HCT116 (cell line): ENCODE measurements around the gene ABCB6. TPM values are rescaled to one million over a fixed set of nuclear protein-coding genes. Genes with fewer than 3 reads are reported as not detected.

Experiments used
- ATAC-seq: fragments of 200-7000 bp; cut with Tn5 transposase; 2 replicates; pipeline ENCODE4 v1.9.1; 2020; ENCODE audit warnings: mild to moderate bottlenecking, moderate library complexity
- BruUV-seq: library from RNA; stranded (reverse); fragments of 400-500 nt; replicated peaks from 2 replicates; lab custom pipeline; 2021; lab: Mats Ljungman, UMichigan
- CTCF ChIA-PET: fragments of 300-600 bp; sonication (Branson Sonifier 250); formaldehyde crosslinking; loops from one replicate; lab custom pipeline; 2021; ENCODE audit warnings: antibody characterized with exemption; lab: Charles Lee
- POLR2A ChIA-PET: fragments of 300-600, 350-600 bp; sonication (Branson Sonifier 250); formaldehyde crosslinking; loops from one replicate; lab custom pipeline; 2021; ENCODE audit warnings: antibody characterized with exemption; lab: Charles Lee
- RAD21 ChIA-PET, 2 experiments: fragments of 300-600 bp; sonication (Branson Sonifier 250); formaldehyde crosslinking; loops; one replicate each; lab custom pipeline; 2023; ENCODE audit warnings: low total read pairs in 2 of 2; ENCODE audit not compliant: uncharacterized antibody in 2 of 2, unreplicated experiment in 2 of 2, low non-redundant PET in 1 of 2; lab: Charles Lee
- DNase-seq: peaks from one replicate; pipeline ENCODE4 v3.0.0-alpha.2; 2010; ENCODE audit warnings: low read depth, low spot score
- H2AFZ ChIP-seq: fragments of 200-600 bp; shearing (Covaris generic), sonication (generic); 2 replicates; pipeline ENCODE4 v1.6.1; 2017; ENCODE audit warnings: low read depth, mixed run types, mixed read lengths, antibody characterized with exemption, low read length; ENCODE audit not compliant: poor library complexity, severe bottlenecking
- H3K27ac ChIP-seq: 2 replicates; pipeline ENCODE4 v1.5.1; 2012; ENCODE audit warnings: low read depth, low read length
- H3K27me3 ChIP-seq: fragments of 200-600 bp; sonication (generic); 2 replicates; pipeline ENCODE4 v1.6.1; 2016; ENCODE audit warnings: mixed run types, low read length, mixed read lengths; ENCODE audit not compliant: insufficient read depth
- H3K36me3 ChIP-seq, 2 experiments: fragments of 200-500 bp in 1 of 2; fragments of 200-600 bp in 1 of 2; sonication (Bioruptor generic) in 1 of 2; sonication (generic) in 1 of 2; 2 replicates each; pipeline versions ENCODE4 v1.5.1 to v1.6.1; 2014 to 2016; ENCODE audit warnings: low read length in 2 of 2, inconsistent platforms in 1 of 2, mixed read lengths in 1 of 2, mixed run types in 1 of 2; ENCODE audit not compliant: insufficient read depth in 2 of 2, control insufficient read depth in 1 of 2
- H3K4me1 ChIP-seq, 2 experiments: fragments of 200-600 bp in 1 of 2; sonication (generic) in 1 of 2; 2 replicates each; pipeline versions ENCODE4 v1.5.1 to v1.6.1; 2012 to 2017; ENCODE audit warnings: low read length in 2 of 2, inconsistent platforms in 1 of 2, mild to moderate bottlenecking in 1 of 2, mixed read lengths in 1 of 2, mixed run types in 1 of 2, moderate library complexity in 1 of 2; ENCODE audit not compliant: insufficient read depth in 2 of 2, control insufficient read depth in 1 of 2
- H3K4me2 ChIP-seq: fragments of 200-600 bp; sonication (generic); 2 replicates; pipeline ENCODE4 v1.6.1; 2017; ENCODE audit warnings: mixed run types, low read length, mixed read lengths
- H3K4me3 ChIP-seq, 2 experiments: fragments of 200-600 bp in 1 of 2; sonication (generic) in 1 of 2; replicated peaks in 1 of 2; 2 replicates each; pipeline ENCODE4 v1.5.1; 2011 to 2016; ENCODE audit warnings: low read length in 2 of 2, control low read depth in 1 of 2, low read depth in 1 of 2, mild to moderate bottlenecking in 1 of 2, mixed read lengths in 1 of 2, mixed run types in 1 of 2
- H3K79me2 ChIP-seq: fragments of 200-600 bp; sonication (generic); 2 replicates; pipeline ENCODE4 v1.6.1; 2017; ENCODE audit warnings: mild to moderate bottlenecking, mixed run types, low read length, moderate library complexity, mixed read lengths; ENCODE audit not compliant: insufficient read depth
- H3K9ac ChIP-seq: fragments of 200-600 bp; sonication (generic); 2 replicates; pipeline ENCODE4 v1.6.1; 2016; ENCODE audit warnings: low read length, mixed read lengths
- H3K9me2 ChIP-seq: fragments of 200-600 bp; sonication (generic), shearing (Covaris generic); 2 replicates; pipeline ENCODE4 v1.6.1; 2017; ENCODE audit warnings: mixed run types, mild to moderate bottlenecking, moderate library complexity; ENCODE audit not compliant: insufficient read depth
- H3K9me3 ChIP-seq, 2 experiments: fragments of 200-500 bp in 1 of 2; fragments of 200-600 bp in 1 of 2; sonication (Bioruptor generic) in 1 of 2; sonication (generic) in 1 of 2; 2 replicates each; pipeline ENCODE4 v1.6.1; 2014 to 2017; ENCODE audit warnings: low read length in 2 of 2, mixed read lengths in 2 of 2, inconsistent platforms in 1 of 2, low read depth in 1 of 2, mild to moderate bottlenecking in 1 of 2, mixed run types in 1 of 2, moderate library complexity in 1 of 2; ENCODE audit not compliant: control insufficient read depth in 1 of 2, insufficient read depth in 1 of 2
- H4K20me1 ChIP-seq: fragments of 200-600 bp; sonication (generic), shearing (Covaris generic); 2 replicates; pipeline ENCODE4 v1.6.1; 2017; ENCODE audit warnings: mixed run types, mild to moderate bottlenecking, moderate library complexity; ENCODE audit not compliant: insufficient read depth
- EGR1 ChIP-seq: IDR thresholded peaks from 2 replicates; pipeline ENCODE4 v1.6.1; 2012; ENCODE audit warnings: low read depth
- EZH2phosphoT487 ChIP-seq: fragments of 200-600 bp; IDR thresholded peaks from 2 replicates; pipeline ENCODE4 v1.6.1; 2018; ENCODE audit warnings: antibody characterized with exemption, borderline replicate concordance
- FOSL1 ChIP-seq: IDR thresholded peaks from 2 replicates; pipeline ENCODE4 v1.6.1; 2012; ENCODE audit warnings: low read depth
- POLR2A ChIP-seq: IDR thresholded peaks from 2 replicates; pipeline ENCODE4 v1.7.0; 2011; ENCODE audit warnings: borderline replicate concordance; ENCODE audit not compliant: insufficient read depth, insufficient read length; ENCODE audit errors: extremely low read depth
- POLR2AphosphoS5 ChIP-seq: IDR thresholded peaks from 2 replicates; pipeline ENCODE4 v1.6.1; 2011; ENCODE audit warnings: mild to moderate bottlenecking, low read depth, low read length, moderate library complexity
- RAD21 ChIP-seq: IDR thresholded peaks from 2 replicates; pipeline ENCODE4 v1.6.1; 2012; ENCODE audit warnings: low read depth, mild to moderate bottlenecking
- REST ChIP-seq: IDR thresholded peaks from 2 replicates; pipeline ENCODE4 v1.6.1; 2012; ENCODE audit warnings: low read depth
- ZBTB33 ChIP-seq: IDR thresholded peaks from 2 replicates; pipeline ENCODE4 v1.6.1; 2011; ENCODE audit warnings: mild to moderate bottlenecking, low read length, moderate library complexity; ENCODE audit not compliant: insufficient replicate concordance; ENCODE audit errors: extremely low read depth
- intact Hi-C: fragments of 100-400 bp; cut with micrococcal nuclease; formaldehyde crosslinking; loops from 2 replicates; pipeline ENCODE4 v1.10.0; 2022
- total RNA-seq: library from RNA; stranded (reverse); gene quantifications from one replicate; pipeline ENCODE4 v1.2.1, GENCODE V29; 2021; ENCODE audit not compliant: unreplicated experiment

Gene ABCB6
- total RNA-seq, 1 experiment from 2014 or later, result 24.5 TPM

- H3K4me2 ChIP-seq, result no peak overlapping the region
- ChIA-PET RAD21 (no interaction called here), POLR2A (no interaction called here), CTCF (no interaction called here)
- DNase-seq, result no peak
- H3K9ac ChIP-seq, result no peak overlapping the region
- no peaks in the 10 kb centered on the region for H3K9me2 ChIP-seq
- no peak for ATAC-seq
- H3K27ac ChIP-seq, result no peak overlapping the region
- H3K36me3 ChIP-seq, result peaks cover 2 to 11% of the 10 kb centered on the region in 2 experiments; a peak in 2 of 4 replicates
- no TSS peak for BruUV-seq
- no peaks in the 10 kb centered on the region for H4K20me1 ChIP-seq
- H3K4me3 ChIP-seq, result no peak overlapping the region
- no peaks in the 10 kb centered on the region for H3K79me2 ChIP-seq
- peaks cover 9 to 37% of the 10 kb centered on the region in 2 experiments; a peak in 3 of 4 replicates for H3K4me1 ChIP-seq
- no peaks in the 10 kb centered on the region for H3K9me3 ChIP-seq
- H2AFZ ChIP-seq, result no peak overlapping the region
- TF ChIP-seq ZBTB33, result no peak
- no peak for TF ChIP-seq POLR2AphosphoS5
- no peak for TF ChIP-seq EGR1
- TF ChIP-seq EZH2phosphoT487, result no peak
- no peak for TF ChIP-seq REST
- TF ChIP-seq FOSL1, result no peak
- TF ChIP-seq POLR2A, result no peak
- TF ChIP-seq RAD21, result no peak
- H3K27me3 ChIP-seq, result no peaks in the 10 kb centered on the region
- intact Hi-C loops, result no loop called here
These were observed 4.0 kb downstream of the ABCB6 start for GRCh38 chr2:219214786-219215185.
